ENCODE measurements around the gene SUCO.

DNA sequence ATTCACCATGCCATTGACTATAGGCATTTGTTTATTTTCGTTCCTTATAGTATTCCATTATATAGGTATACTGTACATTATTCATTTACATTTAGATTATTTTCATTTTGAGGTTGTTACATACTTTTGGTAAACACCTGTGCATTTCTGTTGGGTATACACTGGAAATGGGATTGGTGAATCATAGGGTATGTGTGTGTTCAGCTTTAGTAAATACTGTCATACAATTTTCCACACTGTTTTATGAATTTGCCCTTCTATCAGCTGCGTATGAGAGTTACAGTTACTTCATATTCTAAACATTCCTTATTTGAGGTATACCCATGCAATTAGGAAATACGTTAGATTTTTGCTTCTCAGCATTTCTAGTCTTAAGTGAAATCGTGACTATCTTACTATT lies 70.9 kb downstream of the SUCO start:
- TF ChIP-seq ELF4 (IDR thresholded peaks at IDR 0.05) (no peak), SUZ12 (IDR thresholded peaks at IDR 0.05) (no peak), SP1 (IDR thresholded peaks at IDR 0.05) (no peak), BHLHE40 (IDR thresholded peaks at IDR 0.05; ENCODE audit: borderline replicate concordance) (no peak), HDGF (IDR thresholded peaks at IDR 0.05; ENCODE audit: borderline replicate concordance) (no peak), ZNF384 (IDR thresholded peaks at IDR 0.05) (no peak), FOXA1 (IDR thresholded peaks at IDR 0.05) (no peak), FOXK2 (IDR thresholded peaks at IDR 0.05) (no peak)
- TF ChIP-seq, protein P1, sequence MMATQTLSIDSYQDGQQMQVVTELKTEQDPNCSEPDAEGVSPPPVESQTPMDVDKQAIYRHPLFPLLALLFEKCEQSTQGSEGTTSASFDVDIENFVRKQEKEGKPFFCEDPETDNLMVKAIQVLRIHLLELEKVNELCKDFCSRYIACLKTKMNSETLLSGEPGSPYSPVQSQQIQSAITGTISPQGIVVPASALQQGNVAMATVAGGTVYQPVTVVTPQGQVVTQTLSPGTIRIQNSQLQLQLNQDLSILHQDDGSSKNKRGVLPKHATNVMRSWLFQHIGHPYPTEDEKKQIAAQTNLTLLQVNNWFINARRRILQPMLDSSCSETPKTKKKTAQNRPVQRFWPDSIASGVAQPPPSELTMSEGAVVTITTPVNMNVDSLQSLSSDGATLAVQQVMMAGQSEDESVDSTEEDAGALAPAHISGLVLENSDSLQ (IDR thresholded peaks at IDR 0.05), result no peak

Measured in HEK293T (cell line).